T-helper 9 cell (primary cell): Measurements from ENCODE around the gene SLC7A9.
"Not testable (repeated sequence)": the region's sequence is repeated elsewhere in the genome, so short reads cannot be mapped to it uniquely, and the experiment has no call there.

Experiments used
- DNase-seq: peaks from one replicate; pipeline ENCODE4 v3.0.0-alpha.2; 2020

The SLC7A9 gene

DNA sequence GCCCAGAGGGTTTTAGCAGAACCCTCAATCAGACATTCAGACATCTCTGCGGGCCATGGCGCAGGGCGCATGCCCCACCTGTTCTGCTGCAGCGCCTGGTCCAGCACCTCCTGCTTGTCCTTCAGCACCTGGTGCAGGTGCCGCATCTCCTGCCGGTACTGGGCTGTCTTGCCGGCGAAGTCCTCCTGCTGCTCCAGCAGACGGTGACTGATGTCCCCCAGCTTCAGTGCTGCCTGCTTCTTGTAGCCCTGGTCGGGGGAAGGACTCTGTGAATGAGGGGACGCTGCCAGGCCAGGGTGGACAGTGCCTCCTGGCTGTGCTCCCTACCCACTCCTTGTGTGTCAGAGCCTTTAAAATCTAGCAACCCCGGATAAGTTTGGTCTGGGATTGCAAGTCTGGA, 12.2 kb upstream of the SLC7A9 start:
- no peak for DNase-seq

DNA sequence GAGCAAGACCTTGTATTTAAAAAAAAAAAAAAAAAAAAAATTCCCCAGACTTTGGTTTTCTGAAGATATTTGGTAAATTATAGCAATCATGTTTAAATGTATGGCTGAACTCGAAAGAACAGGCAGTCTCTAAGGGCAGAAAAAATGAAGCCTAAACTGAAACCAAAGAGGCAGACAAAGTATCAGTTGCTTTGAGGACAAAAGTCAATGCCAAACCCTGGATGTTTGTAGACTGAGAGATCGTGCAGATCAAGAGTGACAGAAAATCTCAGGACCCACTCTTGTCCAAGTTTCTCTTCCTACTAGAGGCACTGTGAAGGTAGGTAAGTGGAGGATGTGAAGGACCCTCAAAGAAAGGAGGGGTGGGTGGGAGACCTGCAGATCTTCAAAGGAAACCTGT, 11.1 kb upstream of the SLC7A9 start:
- no peak for DNase-seq

DNA sequence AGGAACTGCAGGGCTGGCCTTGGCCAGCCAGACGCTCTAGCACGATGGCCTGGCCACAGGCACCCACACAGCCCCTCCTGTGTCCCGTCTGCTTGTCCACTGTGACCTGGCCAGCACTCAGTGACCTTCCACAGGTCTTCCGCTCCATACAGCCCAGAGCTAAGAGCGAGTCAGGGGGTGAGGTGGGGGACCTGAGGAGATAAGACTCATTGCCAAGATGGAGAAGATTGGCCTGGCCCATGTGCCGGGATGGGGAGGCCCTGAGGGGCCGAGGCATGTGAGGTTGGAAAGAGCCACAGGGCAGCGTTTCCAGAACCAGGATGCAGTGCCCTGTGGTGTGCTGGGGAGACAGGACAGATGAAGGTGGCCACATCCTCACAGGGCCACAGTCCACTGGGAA, 10.2 kb upstream of the SLC7A9 start:
- no peak for DNase-seq

DNA sequence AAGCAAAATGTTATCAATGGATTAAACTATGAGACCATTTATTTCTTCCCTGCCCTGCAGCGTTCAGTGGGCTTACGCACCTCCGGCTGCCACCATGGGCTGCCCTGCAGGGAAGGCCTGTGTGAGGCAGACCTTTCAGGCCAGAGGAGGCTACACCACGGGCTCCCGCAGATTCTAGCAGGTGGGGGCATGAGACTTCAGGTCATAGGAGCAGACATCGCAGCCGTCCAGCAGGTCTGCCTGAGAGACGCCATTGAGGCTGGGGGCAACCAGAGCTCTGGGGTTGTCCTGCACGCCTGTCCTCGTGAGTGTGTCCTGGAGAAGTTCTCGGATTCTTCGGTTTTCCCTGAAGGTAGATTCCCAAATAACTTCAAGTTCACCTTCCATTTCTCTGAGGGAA, 9.4 kb upstream of the SLC7A9 start:
- DNase-seq = no peak

DNA sequence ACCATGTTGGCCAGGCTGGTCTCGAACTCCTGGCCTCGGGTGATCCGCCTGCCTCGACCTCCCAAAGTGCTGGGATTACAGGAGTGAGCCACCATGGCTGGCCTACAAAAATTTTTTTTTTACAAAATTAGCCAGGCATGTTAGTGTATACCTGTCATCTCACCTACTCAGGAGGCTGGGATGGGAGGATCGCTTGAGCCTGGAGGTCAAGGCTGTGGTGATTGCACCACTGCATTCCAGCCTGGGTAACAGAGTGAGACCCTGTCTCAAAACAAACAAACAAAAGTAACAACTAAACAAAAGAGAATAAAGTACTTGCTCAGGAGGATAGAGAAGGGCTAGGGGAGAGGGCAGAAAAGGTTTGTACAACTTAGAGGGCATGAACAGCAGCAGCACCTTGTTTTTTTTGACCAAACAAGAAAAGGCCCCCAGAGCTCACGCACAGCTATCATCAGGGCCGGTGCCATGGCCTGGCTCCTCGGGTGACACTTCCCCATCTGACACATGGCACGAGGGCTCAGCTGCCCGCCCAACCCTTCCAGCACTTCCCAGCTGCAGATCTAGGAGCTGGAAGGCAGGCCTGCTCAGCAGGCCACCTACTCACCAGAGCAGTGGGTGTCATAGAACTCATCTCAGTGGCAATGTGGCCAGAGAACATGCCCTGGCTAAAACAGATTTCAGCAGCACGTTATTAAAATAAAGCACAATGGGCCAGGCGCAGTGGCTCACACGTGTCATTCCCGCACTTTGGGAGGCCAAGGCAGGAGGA, 8.6 kb upstream of the SLC7A9 start:
- no peak for DNase-seq

DNA sequence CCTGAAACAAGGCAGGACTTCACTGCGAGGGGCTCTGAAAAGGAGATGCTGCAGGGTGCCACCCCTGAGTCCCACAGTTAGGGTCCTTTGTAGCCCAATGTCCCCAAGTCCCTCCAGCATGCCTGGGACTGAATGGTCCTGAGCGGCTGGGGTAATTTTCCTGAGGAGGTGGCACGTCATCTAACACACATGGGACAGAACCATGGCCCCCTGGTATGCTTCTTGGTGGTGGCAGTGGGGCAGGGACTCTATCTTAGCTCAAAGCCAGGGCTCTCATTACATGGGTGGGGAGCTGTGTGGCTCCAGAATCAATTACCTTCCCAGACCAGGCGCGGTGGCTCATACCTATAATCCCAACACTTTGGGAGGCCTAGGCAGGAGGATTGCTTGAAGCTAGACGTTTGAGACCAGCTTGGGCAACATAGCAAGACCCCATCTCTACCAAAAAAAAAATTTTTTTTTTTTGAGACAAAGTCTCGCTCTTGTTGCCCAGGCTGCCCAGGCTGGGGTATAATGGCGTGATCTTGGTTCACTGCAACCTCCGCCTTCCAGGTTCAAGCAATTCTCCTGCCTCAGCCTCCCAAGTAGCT, 7.9 kb upstream of the SLC7A9 start:
- no peak for DNase-seq

DNA sequence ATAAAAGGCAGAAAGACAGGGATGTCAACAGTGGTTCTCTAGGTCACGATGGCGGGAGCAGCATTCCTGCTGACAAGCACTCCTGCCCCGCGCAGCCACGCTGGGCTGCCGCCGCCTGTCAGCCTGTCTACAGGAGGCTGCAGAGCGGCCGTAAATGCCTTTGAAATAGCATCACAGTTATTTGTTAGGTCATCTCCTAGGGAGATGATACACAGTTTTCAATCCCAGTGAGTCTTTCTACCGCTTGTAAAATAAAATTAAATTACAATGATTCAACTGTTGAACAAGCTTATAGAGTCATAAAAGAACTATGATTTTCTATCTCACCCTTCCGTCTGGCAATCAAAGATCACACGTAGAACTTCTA, 7.3 kb upstream of the SLC7A9 start:
- no peak for DNase-seq

DNA sequence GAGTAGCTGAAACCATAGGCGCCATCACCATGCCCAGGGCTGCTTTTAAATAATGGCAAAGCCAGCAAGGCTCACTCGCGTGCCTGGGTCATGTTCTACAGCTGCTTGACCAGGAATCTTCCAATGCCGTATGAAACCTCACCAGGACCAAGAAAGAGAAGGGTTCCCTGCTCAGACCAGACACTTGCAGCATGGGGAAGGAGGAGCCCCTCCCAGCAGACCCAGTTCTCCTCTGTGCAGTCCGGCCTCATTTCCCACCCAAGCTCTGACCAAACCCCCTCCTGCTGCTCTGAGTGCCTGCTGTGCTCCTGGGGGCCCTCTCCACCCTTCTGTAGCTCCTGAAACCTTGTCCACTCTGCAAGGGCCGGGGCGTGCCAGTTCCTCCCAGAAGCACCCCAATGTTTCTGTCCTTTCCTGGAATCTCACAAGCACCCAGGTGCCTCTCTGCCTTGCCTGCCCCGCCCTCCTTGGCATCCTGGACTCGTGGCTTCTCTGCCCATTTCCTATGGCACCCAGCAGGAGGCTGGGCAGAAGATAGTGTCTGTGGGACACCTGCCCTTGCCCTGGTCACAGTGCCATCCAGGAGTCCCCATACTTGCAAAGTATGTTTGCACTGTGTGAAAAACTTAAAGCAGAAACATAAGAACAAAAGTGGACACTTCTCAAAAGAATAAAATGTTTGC, 6.8 kb upstream of the SLC7A9 start:
- no peak for DNase-seq

DNA sequence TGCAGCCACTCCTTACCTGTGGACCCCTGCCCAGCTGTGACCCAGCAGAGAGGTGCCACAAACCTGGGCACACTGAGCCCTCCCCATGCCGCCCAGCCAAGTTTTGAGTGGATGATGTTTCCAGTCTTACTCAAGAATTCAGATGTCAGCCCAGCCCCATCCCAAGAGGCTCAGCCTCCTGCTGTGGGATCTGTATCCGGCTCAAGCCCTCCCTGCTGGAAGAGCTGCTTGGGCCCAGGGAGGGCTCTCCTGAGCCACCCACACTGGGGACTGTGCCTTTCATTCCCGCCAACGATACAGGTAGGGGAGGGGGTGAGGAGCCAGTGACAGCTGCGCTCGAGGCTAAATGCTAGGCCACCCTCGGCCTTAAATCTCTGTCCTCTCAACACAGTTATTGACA, 5.9 kb upstream of the SLC7A9 start:
- no peak for DNase-seq

DNA sequence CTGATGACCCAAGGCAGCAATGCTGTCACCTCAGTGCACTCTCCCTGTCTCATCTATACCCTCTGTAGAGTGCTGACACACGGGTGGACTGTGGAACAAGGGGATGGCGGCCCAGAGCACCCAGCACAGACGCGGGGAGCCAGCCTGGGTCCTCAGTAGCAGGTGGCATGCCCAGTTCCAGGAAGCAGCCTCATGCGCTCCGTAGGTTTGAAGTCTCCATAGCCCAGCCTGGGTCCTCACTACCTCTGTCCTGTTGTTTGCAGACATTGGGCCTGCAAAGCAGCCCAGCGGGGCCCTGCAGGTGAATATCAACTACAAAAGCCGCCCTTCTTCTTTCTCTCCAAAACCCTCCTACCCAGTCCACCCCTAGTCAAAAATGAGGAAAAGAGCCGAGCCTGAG, 5.0 kb upstream of the SLC7A9 start:
- DNase-seq = no peak

DNA sequence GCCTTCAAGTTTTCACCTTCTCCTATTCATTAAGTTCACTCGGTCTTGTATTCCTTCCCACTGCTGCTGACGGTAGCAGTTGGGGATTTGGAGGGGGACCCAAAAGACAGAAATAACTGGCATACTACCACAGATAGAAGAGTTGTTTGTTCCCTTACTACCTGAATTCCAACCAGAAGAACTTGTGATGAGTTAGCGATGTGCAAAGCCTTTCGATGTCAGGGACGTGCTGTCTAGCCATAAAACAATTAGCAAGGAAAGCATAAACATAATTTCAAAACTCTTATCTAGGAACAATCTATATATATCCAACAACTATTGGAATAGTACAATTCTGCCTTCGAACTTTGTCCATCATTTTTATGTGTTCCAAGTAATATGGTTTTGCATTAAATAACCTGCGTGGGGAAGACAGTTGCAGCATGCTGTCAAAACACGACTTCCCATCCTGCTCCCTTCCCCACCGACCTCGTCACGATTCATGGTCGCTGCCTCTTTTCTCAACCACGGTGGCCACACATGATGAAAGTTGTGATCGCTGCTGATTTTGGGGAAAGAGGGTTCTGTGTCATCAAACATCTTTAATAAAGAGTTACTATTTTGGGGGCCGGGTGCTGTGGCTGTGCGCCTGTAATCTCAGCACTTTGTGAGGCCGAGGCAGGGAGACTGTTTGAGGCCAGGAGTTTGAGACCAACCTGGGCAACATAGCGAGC, 3.8 kb upstream of the SLC7A9 start:
- no peak for DNase-seq

DNA sequence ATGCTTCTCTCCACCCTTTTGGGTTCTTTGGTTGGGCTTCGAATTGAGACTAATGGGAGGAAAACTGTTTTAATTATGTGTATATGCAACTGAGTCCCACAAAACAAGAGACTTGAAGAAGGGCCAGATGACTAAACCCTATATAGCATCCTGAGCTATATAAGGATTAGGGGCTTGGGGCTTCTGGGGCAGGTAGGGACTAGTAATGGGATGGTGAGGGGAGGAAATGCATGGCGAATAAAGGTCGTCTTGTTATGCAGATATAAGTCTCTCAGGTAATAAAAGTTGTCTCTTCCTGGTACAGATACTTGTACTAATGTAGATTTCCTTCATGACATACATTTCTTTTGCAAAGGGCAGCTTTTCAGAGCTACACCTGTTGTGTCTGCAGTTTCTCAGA, 2.8 kb upstream of the SLC7A9 start:
- DNase-seq = no peak

DNA sequence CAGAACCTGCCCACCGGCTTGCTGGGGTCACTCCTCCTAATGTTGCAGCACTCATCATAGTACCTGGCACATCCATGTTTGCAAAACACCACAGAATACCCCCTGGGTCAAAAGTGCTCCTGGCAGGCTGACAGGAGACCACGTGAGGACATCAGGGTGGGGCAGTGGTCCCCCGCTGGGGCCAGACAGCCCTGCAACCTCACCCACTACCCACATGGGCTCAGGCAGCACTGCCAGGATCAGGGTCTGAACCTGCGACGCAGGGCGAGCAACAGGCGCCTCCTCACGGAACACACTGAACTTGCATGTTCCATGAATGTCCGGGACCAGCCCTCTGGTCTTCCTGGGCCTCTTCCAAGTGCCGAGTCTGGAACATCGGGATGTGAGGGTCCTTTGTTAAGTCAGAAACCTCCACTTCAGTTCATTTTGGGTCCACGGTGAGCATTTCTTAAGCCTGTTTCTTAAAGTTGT, 1.4 kb upstream of the SLC7A9 start:
- no peak for DNase-seq

DNA sequence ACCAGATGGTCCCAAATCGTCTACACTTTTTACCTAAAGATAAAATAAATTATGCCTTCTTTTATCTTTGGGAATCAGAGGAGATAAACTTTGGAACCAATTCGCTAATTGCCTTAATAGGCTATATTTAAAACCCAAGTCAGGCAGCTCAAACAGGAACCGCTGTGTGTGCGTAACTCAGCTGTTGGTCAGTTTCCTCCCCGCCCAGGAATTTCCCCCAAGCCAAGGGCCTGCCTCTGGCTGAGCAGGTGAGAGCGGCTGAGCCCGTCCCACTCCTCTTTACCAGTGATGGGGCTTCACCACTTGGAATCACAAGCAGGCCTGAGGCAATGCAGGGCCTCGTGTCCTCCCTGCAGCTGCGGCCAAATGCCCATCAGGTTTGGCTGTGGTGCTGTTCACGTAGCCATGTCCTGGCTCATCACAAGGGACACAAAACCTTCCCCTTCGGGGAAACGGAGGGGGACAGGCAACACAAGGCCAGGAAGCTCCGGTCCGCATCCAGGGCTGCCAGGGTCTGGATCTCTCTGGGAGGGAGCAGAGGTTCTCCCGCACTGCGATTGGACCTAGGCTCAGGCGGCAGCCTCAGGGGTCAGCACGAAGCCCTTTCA, 503 bp upstream of the SLC7A9 start:
- DNase-seq = no peak

DNA sequence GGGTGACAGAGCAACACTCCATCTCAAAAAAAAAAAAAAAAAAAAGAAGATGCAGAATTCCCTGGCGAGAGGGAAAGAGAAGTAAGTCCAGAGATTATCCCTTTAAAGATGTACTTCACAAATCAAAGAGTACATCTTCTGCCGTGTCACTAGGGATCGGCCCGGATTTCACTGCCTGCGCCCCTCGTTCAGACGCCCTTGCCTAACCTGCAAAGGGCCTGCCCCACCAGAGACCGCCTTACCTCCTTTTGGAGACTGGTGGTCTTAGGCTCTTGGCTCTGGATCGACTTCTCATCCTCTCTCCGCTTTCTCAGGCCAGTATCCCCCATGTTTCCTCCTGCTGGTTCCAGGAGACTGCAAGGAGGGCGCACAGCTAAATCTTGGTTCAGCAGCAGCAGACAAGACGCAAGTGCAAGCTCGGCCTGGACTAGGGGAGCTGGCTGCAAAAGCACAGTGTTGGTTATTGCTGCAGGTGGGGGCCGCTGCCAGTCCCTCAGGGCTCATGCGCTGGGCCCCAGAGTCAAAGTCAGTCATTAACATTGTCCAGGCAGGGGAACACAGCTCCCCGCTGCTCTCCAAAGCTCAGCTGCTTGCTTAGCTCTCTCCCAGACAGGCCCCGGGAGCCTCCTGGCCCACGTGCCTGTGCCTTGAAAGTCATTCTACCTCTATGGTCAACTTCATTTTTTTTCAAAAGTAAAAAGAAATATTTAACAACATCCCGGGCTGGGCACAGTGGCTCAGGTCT, 1.2 kb downstream of the SLC7A9 start:
- no peak for DNase-seq

DNA sequence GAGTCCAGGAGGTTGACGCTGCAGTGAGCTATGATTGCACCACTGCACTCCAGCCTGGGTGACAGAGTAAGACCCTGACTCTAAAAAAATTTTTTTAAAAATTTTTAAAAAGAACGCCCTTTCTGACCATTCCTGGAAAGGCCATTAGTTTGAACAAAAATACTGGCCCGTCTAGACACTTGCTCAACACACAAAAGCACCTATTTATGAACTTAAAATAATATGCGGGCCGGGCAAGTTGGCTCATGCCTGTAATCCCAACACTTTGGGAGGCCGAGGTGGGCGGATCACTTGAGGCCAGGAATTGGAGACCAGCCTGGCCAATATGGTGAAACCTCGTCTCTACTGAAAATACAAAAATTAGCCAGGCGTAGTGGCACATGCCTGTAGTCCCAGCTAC, 2.1 kb downstream of the SLC7A9 start:
- DNase-seq = not testable (repeated sequence)

DNA sequence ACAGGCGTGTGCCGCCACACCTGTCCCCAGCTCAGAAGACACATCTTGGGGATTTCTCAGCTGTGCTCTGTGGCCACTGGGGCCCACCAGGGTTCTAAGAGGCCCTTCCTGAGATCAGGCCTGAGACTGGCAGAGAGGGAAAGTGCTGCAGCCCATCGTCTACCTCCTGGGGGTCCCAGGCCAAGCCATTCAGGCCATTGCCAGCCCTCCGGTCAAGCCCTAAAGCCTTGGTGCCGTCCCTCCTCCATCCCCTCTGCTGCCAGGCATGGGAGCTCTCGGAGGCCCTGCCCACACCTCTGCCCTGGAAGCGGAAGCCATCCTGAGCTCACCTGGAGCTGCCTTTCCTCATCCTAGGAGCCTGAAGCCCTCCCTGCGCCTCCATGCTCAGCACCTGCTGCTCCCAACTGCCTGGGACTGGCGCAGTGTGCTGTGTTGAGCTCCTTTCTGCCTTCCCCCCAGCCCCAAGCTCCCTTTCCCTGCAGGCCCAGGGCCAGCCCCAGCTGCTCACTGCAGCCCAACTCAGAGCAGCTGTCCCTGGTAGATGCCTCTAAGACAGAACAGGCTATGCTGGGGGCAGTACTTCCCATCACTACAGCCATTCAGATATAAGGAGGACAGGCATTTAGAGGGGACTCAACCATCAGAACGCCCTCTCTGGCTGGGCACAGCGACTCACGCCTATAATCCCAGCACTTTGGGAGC, 2.9 kb downstream of the SLC7A9 start:
- DNase-seq = no peak

DNA sequence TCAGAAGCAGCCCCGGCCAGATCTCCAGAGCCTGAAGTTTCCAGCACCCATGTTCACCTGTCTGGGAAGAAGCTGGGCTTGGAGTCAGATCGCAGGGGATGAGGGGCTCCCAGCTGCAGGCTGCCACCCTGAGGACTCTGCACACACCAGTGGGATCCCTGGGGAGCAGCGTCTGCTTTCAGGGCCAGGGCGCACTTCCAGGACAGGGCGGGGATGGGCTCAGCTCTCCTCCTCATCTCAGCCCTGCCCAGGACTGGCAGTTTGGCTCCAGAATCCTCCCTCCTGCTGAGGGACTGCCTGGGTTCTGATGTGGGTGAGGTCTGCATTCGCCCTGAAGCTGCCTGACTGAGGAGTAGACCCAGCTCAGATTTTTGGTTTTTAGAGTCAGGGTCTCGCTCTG, 3.5 kb downstream of the SLC7A9 start:
- DNase-seq = no peak

DNA sequence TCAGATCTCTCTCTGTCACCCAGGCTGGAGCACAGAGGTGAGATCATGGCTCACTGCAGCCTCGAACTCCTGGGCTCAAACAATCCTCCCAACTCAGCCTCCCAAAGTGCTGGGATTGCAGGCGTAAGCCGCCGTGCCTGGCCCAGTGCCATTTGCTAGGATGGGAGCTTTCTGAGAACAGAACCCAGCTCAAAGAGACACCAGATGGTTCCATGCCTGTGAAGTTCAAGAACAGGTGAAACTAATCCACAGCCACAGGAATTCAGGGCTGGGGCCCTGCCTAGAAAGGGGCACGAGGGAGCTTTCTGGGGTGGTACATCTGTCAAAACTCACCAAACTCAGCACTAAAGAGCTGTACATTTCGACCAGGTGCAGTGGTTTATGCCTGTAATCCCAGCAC, 4.2 kb downstream of the SLC7A9 start:
- DNase-seq = no peak

DNA sequence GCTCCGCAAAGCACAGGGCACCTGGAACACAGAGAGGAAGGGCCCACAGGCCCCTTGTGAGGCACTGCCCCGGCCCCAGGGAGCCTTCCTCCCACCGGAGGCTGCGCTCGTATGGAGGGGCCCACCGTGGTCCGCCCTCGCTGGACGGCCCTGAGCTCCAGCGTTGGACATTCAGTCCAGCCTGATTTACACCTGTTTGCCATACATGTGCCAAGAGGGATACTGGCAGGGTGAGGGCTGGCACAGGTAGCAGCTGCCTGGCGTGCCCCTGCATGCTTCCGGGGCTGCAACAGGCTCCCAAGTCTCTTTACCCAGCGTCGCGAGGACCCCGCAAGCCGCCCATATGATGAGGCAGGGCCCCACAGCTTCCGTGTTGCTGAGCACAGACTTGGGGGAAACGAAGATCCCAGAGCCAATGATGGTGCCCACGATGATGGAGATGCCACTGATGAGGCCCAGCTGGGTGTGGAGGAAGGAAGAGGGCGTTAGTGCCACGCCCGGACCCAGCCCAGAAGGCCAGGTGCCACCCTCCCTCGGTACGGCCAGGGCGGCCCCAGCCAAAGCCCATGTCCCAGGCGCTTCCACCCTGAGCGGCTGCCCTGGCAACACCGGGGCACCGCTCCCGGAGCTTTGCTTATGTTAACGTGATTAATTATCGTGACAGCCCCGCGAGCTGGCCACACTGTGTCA, 5.1 kb downstream of the SLC7A9 start:
- no peak for DNase-seq

DNA sequence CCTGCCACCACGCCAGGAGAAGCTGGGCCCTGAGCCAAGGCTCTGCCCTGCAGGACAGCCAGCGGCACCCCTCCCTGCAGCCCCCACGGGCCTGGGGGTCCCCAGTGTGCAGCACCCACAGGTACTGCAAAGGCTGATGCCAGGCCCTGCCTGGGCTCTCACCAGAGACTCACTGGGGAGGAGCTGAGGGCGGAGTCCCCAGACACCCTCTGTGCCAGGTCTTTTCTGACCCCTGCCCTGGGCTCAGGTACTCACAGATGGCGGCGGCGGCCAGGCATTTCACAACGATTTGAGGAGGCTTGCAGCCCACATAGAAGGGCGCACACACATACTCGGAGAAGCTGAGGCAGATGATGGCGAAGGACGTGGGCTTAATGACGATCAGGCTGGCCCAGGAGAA, 5.7 kb downstream of the SLC7A9 start:
- no peak for DNase-seq
